DMS114 treated with DMSO at 0.1 percent for 48 hours (cell line): ENCODE results near the gene SERPINB1.

ENCODE experiments used
- DNase-seq: peaks from one replicate; lab custom pipeline; 2025; ENCODE audit not compliant: unreplicated experiment; lab: John Stamatoyannopoulos, UW

Gene SERPINB1

DNA sequence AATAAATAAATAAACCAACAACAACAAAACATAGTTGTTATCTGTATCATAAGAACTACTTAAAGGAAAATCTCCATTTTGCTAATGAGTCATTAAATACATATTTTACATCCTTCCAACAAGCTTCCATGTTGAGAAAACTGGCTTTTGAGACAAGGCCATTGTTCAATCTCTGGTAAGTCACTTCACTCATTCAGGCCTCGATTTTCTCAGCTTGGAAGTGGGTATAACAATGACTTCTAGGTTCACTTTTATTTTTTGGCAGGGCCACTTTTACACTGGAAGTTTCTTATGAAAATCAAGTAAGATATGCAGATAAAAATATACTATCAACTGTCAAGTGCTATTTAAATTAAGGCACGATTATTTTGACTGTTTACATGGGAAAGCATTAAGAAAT, 46.5 kb downstream of the SERPINB1 start:
- DNase-seq, result no peak

GRCh38 chr6:2794171-2794730, 47.4 kb downstream of the SERPINB1 start:
- DNase-seq, result no peak

GRCh38 chr6:2793534-2794151, 48.0 kb downstream of the SERPINB1 start:
- DNase-seq, result no peak

GRCh38 chr6:2792330-2793110, 49.1 kb downstream of the SERPINB1 start:
- DNase-seq, result no peak

DNA sequence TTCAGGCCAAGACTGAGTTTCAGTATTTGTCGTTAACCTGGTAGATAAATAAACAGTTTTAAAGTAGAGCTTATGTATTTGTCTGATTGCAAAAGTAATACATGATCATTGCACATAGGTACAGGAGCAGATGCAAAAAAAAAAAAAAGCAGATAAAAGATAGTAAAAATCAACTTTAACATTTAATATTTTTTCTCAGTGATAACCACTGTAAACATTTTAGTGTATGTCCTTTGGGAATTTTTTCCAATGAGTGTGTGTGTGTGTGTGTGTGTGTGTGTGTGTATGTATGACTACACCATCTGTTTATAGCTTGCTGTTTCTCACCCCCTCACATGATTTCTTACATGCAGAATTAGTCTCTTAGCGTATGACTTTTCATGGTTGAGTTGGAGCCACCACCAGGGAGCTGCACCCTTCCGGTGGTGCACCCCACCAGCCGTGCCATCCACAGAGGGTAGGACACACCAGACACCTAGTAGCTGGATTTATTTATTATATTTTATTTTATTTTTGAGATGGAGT, 50.2 kb downstream of the SERPINB1 start:
- no peak for DNase-seq

DNA sequence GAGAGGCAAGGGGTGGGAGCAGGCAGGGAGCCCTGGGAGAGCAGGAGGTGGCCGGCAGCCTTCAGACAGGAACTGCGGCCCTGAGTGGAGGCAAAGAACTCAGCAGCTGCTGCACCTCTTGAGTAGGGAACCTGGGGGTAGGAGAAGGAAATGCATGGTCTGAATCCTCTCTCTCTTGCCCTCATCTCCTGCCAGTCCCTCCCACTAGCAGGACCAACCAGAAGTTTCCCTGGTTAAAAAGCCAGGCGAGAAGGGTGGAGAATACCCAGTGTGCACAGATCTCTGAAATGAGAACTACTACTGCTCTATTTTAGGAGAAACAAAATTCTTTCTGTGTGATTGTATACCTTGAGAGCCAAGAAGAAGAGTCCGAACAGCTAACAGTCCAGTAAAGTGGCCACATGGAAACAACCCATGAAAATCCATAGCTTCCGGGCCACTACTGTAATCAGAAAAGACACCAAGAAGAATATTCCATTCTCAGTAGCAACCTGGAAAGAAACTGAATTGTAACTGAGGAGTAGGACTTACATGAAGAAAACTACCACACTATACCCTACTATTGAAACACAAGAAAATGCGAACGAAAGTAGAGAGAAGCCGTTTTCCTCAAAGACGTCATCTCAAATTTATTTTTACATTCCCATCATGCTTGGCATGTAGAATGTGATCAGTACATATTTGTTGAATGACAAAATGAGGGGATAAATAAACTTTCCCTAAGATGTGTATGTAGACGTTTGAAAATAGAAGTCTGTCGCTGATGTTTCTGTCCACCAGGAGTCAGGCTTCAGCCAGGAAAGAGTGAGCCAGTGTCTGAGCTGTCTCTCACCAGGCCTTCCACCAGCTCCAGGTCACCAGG, 50.8 kb downstream of the SERPINB1 start:
- DNase-seq, result peak; percentile 80

DNA sequence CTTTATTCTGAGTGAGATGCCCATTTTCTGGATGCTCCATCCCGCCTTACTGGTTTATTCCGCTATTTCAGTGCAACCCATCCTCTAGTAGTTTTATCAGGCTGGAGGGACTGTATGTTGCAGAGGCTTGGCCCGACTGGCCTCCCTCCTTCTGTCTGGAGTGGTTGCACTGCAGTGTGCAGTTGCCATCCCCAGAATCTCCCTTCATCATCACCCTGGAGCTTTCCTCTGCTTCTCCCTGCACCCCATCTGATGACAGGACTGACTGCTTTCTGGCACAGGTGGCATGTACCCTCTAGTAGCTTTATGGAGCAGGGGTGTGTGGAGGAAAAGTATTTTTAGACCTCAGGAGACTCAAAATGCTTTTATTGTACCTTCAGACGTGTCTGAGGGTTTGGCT, 55.4 kb downstream of the SERPINB1 start:
- DNase-seq, result no peak

DNA sequence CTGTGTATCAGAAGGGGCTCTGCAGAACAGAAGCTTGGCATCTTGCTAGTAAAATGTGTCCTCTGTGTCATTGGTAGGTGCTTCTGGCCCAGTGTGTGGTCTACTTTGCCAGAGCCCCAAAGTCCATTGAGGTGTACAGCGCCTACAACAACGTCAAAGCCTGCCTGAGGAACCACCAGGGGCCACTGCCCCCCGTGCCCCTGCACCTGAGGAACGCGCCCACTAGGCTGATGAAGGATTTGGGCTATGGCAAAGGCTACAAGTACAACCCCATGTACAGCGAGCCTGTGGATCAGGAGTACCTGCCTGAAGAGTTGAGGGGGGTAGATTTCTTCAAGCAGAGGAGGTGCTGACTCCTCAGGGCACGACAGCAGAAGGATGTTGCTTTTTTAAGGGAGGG, 56.7 kb downstream of the SERPINB1 start:
- no peak for DNase-seq

GRCh38 chr6:2784061-2784460, 57.6 kb downstream of the SERPINB1 start:
- DNase-seq, result no peak

- DNase-seq, result no peak
These were observed 58.3 kb downstream of the SERPINB1 start for GRCh38 chr6:2783188-2783963.

DNA sequence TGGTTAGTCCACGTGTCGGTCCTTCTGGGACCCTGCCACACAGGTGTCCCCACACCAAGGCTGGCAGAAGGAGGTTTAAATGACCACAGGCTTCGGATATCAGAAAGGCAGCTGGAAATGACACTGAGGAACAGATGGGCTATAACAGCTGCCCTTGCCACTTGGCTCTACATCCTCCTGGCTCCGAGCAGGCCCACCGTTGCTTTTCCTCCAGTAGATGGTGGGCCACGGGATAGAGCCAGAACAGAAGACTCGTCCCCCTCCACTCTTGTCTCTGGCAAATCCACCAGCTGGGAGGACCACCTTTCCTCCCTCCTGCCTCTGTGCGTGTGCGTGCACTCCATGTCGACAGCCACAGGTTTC, 58.9 kb downstream of the SERPINB1 start:
- DNase-seq, result no peak

DNA sequence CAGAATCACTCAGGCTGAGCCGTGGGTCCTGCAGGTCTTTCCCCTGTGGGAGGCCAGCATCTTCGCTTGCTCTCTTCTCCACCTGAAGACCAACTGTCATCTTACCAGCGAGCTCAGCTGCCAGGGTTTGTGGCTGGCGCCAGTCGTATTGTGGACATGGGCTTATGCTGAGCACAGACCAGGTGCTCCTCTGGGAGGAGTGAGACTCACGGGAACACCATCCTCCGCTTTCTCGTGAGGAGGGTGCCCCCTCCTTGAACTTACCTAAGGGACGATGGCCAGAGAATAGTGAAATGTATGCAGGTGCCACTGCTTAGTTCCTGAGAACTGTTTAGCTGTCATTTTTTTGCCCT, 59.3 kb downstream of the SERPINB1 start:
- no peak for DNase-seq
